PC-9 (cell line): ENCODE measurements around the gene IQCH. TPM values are rescaled to one million over a fixed set of nuclear protein-coding genes. Genes with fewer than 3 reads are reported as not detected.

ENCODE experiments used
- BruUV-seq: library from RNA; stranded (reverse); fragments of 400-500 nt; replicated peaks from 2 replicates; lab custom pipeline; 2021; lab: Mats Ljungman, UMichigan
- CTCF ChIA-PET: fragments of 300-600 bp; sonication (Branson Sonifier 250); formaldehyde crosslinking; loops from one replicate; lab custom pipeline; 2022; ENCODE audit warnings: antibody characterized with exemption; lab: Charles Lee
- POLR2A ChIA-PET: fragments of 300-600 bp; sonication (Branson Sonifier 250); formaldehyde crosslinking; loops from one replicate; lab custom pipeline; 2022; ENCODE audit warnings: antibody characterized with exemption; ENCODE audit not compliant: unreplicated experiment; lab: Charles Lee
- DNase-seq, 2 experiments: peaks; one replicate each; pipeline versions ENCODE4 v3.0.0 to v3.0.0-alpha.2; 2015 to 2022; ENCODE audit warnings: mixed read lengths in 1 of 2
- H2AFZ ChIP-seq: fragments of 200-600 bp; sonication (generic); 2 replicates; pipeline ENCODE4 v1.8.1; 2017; ENCODE audit warnings: antibody characterized with exemption
- H3F3A ChIP-seq: fragments of 200-600 bp; sonication (generic); 2 replicates; pipeline ENCODE4 v1.8.1; 2017; ENCODE audit warnings: antibody characterized with exemption, mild to moderate bottlenecking, low read depth; ENCODE audit not compliant: insufficient read depth
- H3K27ac ChIP-seq: fragments of 200-600 bp; sonication (generic); 2 replicates; pipeline ENCODE4 v1.6.1; 2016; ENCODE audit warnings: mixed run types
- H3K27me3 ChIP-seq: fragments of 200-600 bp; sonication (generic); 2 replicates; pipeline ENCODE4 v1.6.1; 2016; ENCODE audit warnings: low read depth, mixed run types; ENCODE audit not compliant: insufficient read depth
- H3K36me3 ChIP-seq: fragments of 200-600 bp; sonication (generic); 2 replicates; pipeline ENCODE4 v1.6.1; 2016; ENCODE audit warnings: low read depth, mixed run types
- H3K4me1 ChIP-seq: fragments of 200-600 bp; sonication (generic); replicated peaks from 2 replicates; pipeline ENCODE4 v1.6.1; 2016; ENCODE audit warnings: mixed run types; ENCODE audit not compliant: insufficient read depth
- H3K4me2 ChIP-seq: fragments of 200-600 bp; sonication (generic); 2 replicates; pipeline ENCODE4 v1.6.1; 2017; ENCODE audit warnings: mixed run types
- H3K4me3 ChIP-seq: fragments of 200-600 bp; sonication (generic); 2 replicates; pipeline ENCODE4 v1.6.1; 2016; ENCODE audit warnings: mixed run types
- H3K79me2 ChIP-seq: fragments of 200-600 bp; sonication (generic); 2 replicates; pipeline ENCODE4 v1.6.1; 2017; ENCODE audit warnings: low read depth, mixed run types
- H3K9me2 ChIP-seq: fragments of 200-600 bp; sonication (generic); 2 replicates; pipeline ENCODE4 v1.8.1; 2017; ENCODE audit warnings: mild to moderate bottlenecking; ENCODE audit not compliant: insufficient read depth
- H3K9me3 ChIP-seq: fragments of 200-600 bp; sonication (generic); 2 replicates; pipeline ENCODE4 v1.8.1; 2016; ENCODE audit warnings: low read depth; ENCODE audit not compliant: insufficient read depth
- H4K20me1 ChIP-seq: fragments of 200-600 bp; sonication (generic); 2 replicates; pipeline ENCODE4 v1.8.1; 2017; ENCODE audit not compliant: insufficient read depth
- EZH2 ChIP-seq: fragments of 200-600 bp; sonication (generic); IDR thresholded peaks from 2 replicates; pipeline ENCODE4 v1.8.0; 2017; ENCODE audit warnings: antibody characterized with exemption, low read depth
- intact Hi-C: fragments of 100-400 bp; cut with micrococcal nuclease; formaldehyde crosslinking; loops from one replicate; pipeline ENCODE4 v1.10.0; 2022; ENCODE audit not compliant: unreplicated experiment
- total RNA-seq: library from RNA; stranded (reverse); gene quantifications from 2 replicates; pipeline ENCODE4 v1.2.3, GENCODE V29; 2021
- TF ChIP-seq, protein P1 (sequence below): fragments of 200-600 bp; sonication (generic); conservative IDR thresholded peaks from 2 replicates; pipeline ENCODE4 v1.6.1; 2017; ENCODE audit warnings: mixed run types, antibody characterized with exemption, mild to moderate bottlenecking, moderate library complexity

IQCH gene
- total RNA-seq, 1 experiment from 2014 or later, result 7.5 TPM

DNA sequence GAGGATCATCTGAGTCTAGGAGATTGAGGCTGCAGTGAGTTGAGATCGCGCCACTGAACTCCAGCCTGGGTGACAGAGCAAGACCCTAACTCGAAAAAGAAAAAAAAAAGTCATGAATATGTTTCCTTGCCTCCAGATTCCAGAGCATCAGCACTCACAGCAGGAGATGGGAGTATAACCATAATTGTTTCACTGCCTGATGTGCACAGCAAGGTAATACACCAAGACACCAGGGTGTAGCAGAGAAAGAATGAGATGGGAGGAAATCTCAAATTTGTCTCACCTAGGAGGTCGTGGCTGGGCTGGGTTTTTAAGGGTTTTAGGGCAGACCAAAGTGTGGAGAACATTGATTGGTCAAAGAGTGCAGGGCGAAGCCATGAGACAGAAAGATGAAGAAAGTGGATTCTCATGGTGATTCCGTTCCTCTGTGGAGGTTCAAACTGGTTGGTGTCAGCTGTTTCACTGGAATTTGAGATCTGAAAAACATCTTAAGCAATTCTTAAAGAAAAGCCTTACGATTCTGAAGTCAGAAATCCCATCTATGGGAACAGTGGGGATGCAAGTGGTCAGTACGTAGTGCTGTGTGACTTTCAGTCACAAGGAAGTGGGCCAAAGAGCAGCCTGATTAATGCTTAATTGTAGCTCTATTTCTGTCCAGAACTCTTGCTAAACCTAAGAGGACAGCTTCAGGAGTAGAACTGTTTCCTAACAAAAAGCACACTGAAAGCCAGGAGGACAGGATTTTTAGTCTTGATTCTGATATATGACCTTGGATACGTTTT, 258.5 kb downstream of the IQCH start:
- Histone ChIP-seq H3K4me1 (no peaks in the 10 kb centered on the region), H3K36me3 (no peaks in the 10 kb centered on the region; the same call in 1 of the 2 replicates), H3K27me3 (no peaks in the 10 kb centered on the region), H3K9me2 (no peaks in the 10 kb centered on the region; the same call in 1 of the 2 replicates), H4K20me1 (no peaks in the 10 kb centered on the region), H3K79me2 (no peaks in the 10 kb centered on the region), H3K4me3 (no peak overlapping the region), H3K4me2 (no peak overlapping the region), H2AFZ (no peak overlapping the region), H3F3A (no peaks in the 10 kb centered on the region), H3K9me3 (no peaks in the 10 kb centered on the region), H3K27ac (no peak overlapping the region)
- ChIA-PET POLR2A (no interaction called here), CTCF (no interaction called here)
- no peak for DNase-seq
- intact Hi-C loops, result no loop called here
- no TSS peak for BruUV-seq
- no peak for TF ChIP-seq EZH2
- TF ChIP-seq, protein P1, sequence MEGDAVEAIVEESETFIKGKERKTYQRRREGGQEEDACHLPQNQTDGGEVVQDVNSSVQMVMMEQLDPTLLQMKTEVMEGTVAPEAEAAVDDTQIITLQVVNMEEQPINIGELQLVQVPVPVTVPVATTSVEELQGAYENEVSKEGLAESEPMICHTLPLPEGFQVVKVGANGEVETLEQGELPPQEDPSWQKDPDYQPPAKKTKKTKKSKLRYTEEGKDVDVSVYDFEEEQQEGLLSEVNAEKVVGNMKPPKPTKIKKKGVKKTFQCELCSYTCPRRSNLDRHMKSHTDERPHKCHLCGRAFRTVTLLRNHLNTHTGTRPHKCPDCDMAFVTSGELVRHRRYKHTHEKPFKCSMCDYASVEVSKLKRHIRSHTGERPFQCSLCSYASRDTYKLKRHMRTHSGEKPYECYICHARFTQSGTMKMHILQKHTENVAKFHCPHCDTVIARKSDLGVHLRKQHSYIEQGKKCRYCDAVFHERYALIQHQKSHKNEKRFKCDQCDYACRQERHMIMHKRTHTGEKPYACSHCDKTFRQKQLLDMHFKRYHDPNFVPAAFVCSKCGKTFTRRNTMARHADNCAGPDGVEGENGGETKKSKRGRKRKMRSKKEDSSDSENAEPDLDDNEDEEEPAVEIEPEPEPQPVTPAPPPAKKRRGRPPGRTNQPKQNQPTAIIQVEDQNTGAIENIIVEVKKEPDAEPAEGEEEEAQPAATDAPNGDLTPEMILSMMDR, result no peak

DNA sequence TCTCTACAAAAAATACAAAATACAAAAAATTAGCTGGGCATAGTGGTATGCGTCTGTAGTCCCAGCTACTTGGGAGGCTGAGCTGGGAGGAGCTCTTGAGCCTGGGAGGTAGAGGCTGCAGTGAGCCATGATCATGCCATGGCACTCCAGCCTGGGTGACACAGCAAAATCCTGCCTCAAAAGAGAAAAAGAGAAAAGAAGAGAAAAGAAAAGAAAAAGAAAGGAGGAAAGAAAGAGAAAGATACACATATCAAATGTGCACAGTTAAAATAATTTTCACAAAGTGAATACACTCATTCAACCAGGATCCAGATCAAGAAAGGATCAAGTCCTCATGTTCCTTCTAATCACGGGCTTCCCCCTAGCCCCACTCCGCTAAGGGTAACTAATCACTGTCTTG, 260.5 kb downstream of the IQCH start:
- Histone ChIP-seq H2AFZ (no peak overlapping the region), H3F3A (peaks cover 4% of the 10 kb centered on the region; the same call in 1 of the 2 replicates), H3K4me3 (no peak overlapping the region), H3K4me1 (no peaks in the 10 kb centered on the region), H3K27ac (no peak overlapping the region), H3K9me2 (no peaks in the 10 kb centered on the region; the same call in 1 of the 2 replicates), H3K9me3 (no peaks in the 10 kb centered on the region), H3K27me3 (no peaks in the 10 kb centered on the region), H3K4me2 (no peak overlapping the region), H3K79me2 (no peaks in the 10 kb centered on the region), H4K20me1 (no peaks in the 10 kb centered on the region), H3K36me3 (no peaks in the 10 kb centered on the region; the same call in 1 of the 2 replicates)
- BruUV-seq, result no TSS peak
- TF ChIP-seq EZH2, result no peak
- TF ChIP-seq, protein P1, result no peak
- intact Hi-C loops, result no loop called here
- ChIA-PET CTCF (no interaction called here), POLR2A (interaction anchor here (0.8 kb wide), 1 partner anchor 9 kb away, joined by 4 read pairs; no protein-coding TSS in a partner anchor)
- no peak for DNase-seq

DNA sequence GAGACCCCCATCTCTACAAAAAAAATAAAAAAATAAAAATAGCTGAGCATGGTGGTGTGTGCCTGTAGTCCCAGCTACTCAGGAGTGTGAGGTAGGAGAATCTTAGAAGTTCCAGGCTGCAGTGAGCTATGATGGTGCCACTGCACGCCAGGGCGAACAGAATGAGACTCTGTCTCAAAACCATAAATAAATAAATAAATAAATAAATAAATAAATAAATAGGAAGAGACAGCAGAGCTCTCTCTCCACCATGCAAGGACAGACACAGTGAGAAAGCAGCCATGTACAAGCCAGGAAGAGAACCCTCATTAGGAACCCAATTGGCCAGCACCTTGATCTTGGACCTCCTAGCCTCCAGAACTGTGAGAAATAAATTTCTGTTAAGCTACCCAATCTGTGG, 261.0 kb downstream of the IQCH start:
- intact Hi-C loops, result no loop called here
- CTCF ChIA-PET, result no interaction called here

More for the DNA sequence above, 261.0 kb downstream of the IQCH start:
- H2AFZ ChIP-seq, result no peak overlapping the region
- H3K9me2 ChIP-seq, result no peaks in the 10 kb centered on the region; the same call in 1 of the 2 replicates
- no peak overlapping the region for H3K4me2 ChIP-seq
- peaks cover 8% of the 10 kb centered on the region; the same call in 1 of the 2 replicates for H3F3A ChIP-seq
- no peaks in the 10 kb centered on the region for H3K79me2 ChIP-seq
- no peaks in the 10 kb centered on the region for H4K20me1 ChIP-seq
- H3K36me3 ChIP-seq, result no peaks in the 10 kb centered on the region; the same call in 1 of the 2 replicates
- BruUV-seq, result no TSS peak
- POLR2A ChIA-PET, result interaction anchor here (0.8 kb wide), 1 partner anchor 8 kb away, joined by 4 read pairs; no protein-coding TSS in a partner anchor
- no peaks in the 10 kb centered on the region for H3K9me3 ChIP-seq
- no peak overlapping the region for H3K4me3 ChIP-seq
- TF ChIP-seq, protein P1, result no peak
- TF ChIP-seq EZH2, result no peak
- no peak overlapping the region for H3K27ac ChIP-seq
- H3K27me3 ChIP-seq, result no peaks in the 10 kb centered on the region
- DNase-seq, result no peak
- no peaks in the 10 kb centered on the region for H3K4me1 ChIP-seq
